Activated CD8-positive, alpha-beta T cell treated with anti-CD3 and anti-CD28 coated beads, Interleukin-2, amount 10 ng/mL, durations not matched to agents 7 days and 5 days (primary cell): ENCODE measurements around the gene AGAP1. TPM values are rescaled to one million over a fixed set of nuclear protein-coding genes. Genes with fewer than 3 reads are reported as not detected.

Experiments used
- ATAC-seq: fragments of 150-1000 bp; cut with Tn5 transposase; one replicate; pipeline ENCODE4 v1.10.0; 2021; ENCODE audit warnings: moderate library complexity
- CTCF ChIA-PET: fragments of 350-600 bp; sonication (Branson Sonifier 250); formaldehyde crosslinking; loops from one replicate; lab custom pipeline; 2021; ENCODE audit warnings: antibody characterized with exemption; lab: Charles Lee
- POLR2A ChIA-PET: fragments of 350-600 bp; sonication (Branson Sonifier 250); formaldehyde crosslinking; loops from one replicate; lab custom pipeline; 2021; ENCODE audit warnings: antibody characterized with exemption; lab: Charles Lee
- DNase-seq: peaks from one replicate; pipeline ENCODE4 v3.0.0-alpha.2; 2020
- H3K27ac Mint-ChIP-seq: one replicate; pipeline ENCODE4 v1.8.0; 2021; ENCODE audit warnings: mild to moderate bottlenecking, mixed read lengths
- H3K27me3 Mint-ChIP-seq: one replicate; pipeline ENCODE4 v1.8.0; 2021; ENCODE audit warnings: low read depth, mixed read lengths
- H3K36me3 Mint-ChIP-seq: one replicate; pipeline ENCODE4 v1.8.0; 2021; ENCODE audit warnings: low read depth, mixed read lengths
- H3K4me1 Mint-ChIP-seq: one replicate; pipeline ENCODE4 v1.8.0; 2021; ENCODE audit warnings: low read depth, mixed read lengths
- H3K4me3 Mint-ChIP-seq: one replicate; pipeline ENCODE4 v1.8.0; 2021; ENCODE audit warnings: mild to moderate bottlenecking, mixed read lengths
- H3K9me3 Mint-ChIP-seq: one replicate; pipeline ENCODE4 v1.8.0; 2022; ENCODE audit warnings: mixed read lengths; ENCODE audit not compliant: insufficient read depth
- total RNA-seq, 2 experiments: library from RNA; stranded (reverse); gene quantifications; one replicate each; pipeline ENCODE4 v1.2.3, GENCODE V29; 2021

Gene AGAP1
- total RNA-seq, 2 experiments from 2014 or later = 0.82 to 1.3 TPM

DNA sequence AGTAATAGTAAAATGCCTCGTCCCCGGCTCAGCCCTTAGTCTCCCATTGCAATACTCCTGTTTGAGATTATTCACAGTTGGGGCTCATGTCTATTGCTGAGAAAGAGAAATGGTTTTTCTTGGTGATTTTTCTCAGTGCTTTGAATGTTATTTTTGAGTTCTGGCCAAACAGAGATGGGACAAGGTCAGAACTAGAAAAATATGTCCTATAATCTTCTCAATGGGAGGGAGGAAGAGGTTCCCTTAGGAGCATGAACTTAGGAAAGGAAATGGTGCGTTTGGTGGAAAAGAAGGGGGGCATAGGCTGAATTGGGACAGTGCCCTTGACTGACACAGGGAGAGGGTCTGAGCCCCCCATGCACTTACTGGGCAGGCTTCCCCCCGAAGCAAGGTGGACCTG, 133.8 kb downstream of the AGAP1 start:
- H3K27me3 Mint-ChIP-seq = no peaks in the 10 kb centered on the region
- POLR2A ChIA-PET = no interaction called here
- H3K9me3 Mint-ChIP-seq = no peaks in the 10 kb centered on the region
- H3K36me3 Mint-ChIP-seq = no peaks in the 10 kb centered on the region
- CTCF ChIA-PET = no interaction called here
- H3K4me3 Mint-ChIP-seq = no peak overlapping the region
- no peak overlapping the region for H3K27ac Mint-ChIP-seq
- no peaks in the 10 kb centered on the region for H3K4me1 Mint-ChIP-seq
- ATAC-seq (no peak), DNase-seq (no peak)

DNA sequence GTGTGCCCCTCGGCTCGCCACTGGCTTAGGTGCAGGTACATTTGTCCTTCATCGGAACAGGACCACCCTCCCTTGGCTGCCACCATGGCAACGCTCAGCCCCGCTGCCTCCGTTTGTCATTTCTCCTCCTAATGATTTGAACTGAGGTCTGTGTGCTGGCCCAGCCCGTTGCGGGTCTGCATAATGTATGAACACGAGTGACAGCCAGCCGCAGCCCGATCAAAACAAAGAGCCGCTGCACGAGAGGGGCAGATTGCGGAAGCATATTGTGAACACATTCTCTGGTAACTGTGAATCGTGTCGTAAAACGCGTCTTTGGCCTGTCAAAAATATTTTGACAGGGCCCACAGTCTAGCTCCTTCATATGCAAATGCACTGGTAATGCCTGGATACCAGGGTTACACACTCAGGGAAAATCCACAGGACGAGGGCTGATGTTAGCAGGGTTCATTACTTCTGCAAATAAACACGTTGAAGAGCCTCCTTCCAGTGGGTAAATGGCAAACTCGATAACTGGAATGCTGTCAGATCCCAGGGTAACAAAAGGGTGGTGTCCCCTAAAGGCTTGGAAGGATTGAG, 137.0 kb downstream of the AGAP1 start:
- Mint-ChIP-seq H3K36me3 (no peaks in the 10 kb centered on the region), H3K4me3 (no peak overlapping the region), H3K27ac (no peak overlapping the region), H3K9me3 (no peaks in the 10 kb centered on the region), H3K27me3 (no peaks in the 10 kb centered on the region), H3K4me1 (no peaks in the 10 kb centered on the region)
- ATAC-seq = no peak
- ChIA-PET POLR2A (no interaction called here), CTCF (no interaction called here)
- no peak for DNase-seq

DNA sequence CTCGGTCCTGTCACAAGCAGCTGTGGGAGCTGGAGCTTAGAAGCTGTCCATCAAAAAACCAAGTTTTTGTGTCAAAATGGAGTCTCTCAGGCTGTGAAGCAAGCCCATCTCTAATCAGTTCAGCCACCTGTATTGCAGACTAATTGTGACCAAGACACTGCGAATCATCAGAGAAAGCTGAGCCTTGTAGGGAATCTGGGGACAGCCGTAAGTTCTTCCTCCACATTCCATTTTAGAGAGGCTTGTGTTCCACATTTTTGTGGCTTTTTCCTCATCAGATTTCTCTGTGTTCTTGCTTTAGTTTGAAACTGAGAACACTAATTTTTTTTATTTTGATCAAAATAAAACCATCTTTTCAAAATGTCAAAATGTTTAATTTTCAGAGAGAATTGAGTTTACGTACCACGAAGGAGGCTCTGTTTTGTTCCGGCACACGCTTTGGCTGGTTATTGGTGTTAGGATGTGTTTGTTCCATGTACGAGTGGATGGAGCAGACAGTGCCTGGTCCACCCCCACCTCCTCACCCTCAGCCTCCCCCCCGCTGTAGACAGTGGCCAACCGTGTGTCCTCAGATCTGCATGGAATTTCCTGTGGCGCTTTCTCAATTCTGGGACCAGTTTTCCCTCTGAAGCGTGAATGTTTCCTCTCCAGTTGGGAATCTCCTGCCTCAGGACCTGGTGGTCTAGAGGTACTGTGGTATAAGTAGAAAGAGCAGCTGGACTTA, 140.8 kb downstream of the AGAP1 start:
- POLR2A ChIA-PET = no interaction called here

DNA sequence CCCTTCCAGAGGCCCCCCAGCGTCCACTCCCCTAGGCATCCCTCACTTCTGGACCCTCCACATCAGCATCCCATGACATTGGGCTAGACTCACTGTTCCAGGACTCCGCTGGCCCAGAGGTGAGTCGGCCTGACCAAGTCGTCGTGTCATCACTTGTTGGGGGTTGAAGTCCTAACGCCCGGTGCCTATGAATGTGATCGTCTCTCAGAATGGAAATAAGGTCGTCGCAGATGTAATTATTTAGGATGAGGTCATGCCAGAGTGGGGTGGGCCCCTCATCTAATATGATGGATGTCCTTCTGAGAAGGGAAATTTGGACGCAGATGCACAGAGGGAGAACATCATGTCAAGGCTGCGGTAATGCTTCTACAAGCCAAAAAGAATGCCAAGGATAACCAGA, 142.7 kb downstream of the AGAP1 start:
- POLR2A ChIA-PET = no interaction called here
- no peaks in the 10 kb centered on the region for H3K4me1 Mint-ChIP-seq
- CTCF ChIA-PET = no interaction called here
- ATAC-seq = no peak
- no peak overlapping the region for H3K27ac Mint-ChIP-seq
- no peak for DNase-seq
- H3K9me3 Mint-ChIP-seq = no peaks in the 10 kb centered on the region
- H3K27me3 Mint-ChIP-seq = peaks cover 2% of the 10 kb centered on the region
- H3K4me3 Mint-ChIP-seq = no peak overlapping the region
- no peaks in the 10 kb centered on the region for H3K36me3 Mint-ChIP-seq

More for the DNA sequence above, 140.8 kb downstream of the AGAP1 start:
- Mint-ChIP-seq H3K27ac (no peak overlapping the region), H3K9me3 (no peaks in the 10 kb centered on the region), H3K4me1 (no peaks in the 10 kb centered on the region), H3K4me3 (no peak overlapping the region), H3K27me3 (peaks cover 2% of the 10 kb centered on the region), H3K36me3 (no peaks in the 10 kb centered on the region)
- DNase-seq (no peak), ATAC-seq (no peak)
- CTCF ChIA-PET = no interaction called here

DNA sequence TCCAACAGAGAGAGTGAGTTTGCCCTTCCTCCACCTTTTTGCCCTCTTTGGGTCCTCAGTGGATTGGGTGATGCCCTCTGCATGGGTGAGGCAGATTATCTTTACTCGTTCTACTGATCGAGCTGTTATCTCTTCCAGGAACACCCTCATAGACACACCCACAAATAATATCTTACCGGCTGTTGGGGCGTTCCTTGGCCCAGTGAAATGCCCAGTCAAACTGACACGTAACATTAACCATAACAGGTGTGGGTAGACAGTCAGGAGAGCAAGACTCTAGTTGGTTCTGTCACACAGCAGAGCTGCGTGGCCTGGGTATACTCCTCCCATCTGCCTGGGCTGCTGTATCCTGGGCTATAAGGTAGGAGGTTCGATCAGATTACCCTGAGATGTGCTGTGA, 144.1 kb downstream of the AGAP1 start:
- ATAC-seq (no peak), DNase-seq (no peak)
- CTCF ChIA-PET = interaction anchor here (1.1 kb wide), 1 partner anchor 108 kb away, joined by 3 read pairs; no protein-coding TSS in a partner anchor
- POLR2A ChIA-PET = no interaction called here
- H3K27ac Mint-ChIP-seq = no peak overlapping the region
- no peaks in the 10 kb centered on the region for H3K4me1 Mint-ChIP-seq
- H3K36me3 Mint-ChIP-seq = no peaks in the 10 kb centered on the region
- H3K9me3 Mint-ChIP-seq = no peaks in the 10 kb centered on the region
- H3K27me3 Mint-ChIP-seq = peaks cover 2% of the 10 kb centered on the region
- no peak overlapping the region for H3K4me3 Mint-ChIP-seq

DNA sequence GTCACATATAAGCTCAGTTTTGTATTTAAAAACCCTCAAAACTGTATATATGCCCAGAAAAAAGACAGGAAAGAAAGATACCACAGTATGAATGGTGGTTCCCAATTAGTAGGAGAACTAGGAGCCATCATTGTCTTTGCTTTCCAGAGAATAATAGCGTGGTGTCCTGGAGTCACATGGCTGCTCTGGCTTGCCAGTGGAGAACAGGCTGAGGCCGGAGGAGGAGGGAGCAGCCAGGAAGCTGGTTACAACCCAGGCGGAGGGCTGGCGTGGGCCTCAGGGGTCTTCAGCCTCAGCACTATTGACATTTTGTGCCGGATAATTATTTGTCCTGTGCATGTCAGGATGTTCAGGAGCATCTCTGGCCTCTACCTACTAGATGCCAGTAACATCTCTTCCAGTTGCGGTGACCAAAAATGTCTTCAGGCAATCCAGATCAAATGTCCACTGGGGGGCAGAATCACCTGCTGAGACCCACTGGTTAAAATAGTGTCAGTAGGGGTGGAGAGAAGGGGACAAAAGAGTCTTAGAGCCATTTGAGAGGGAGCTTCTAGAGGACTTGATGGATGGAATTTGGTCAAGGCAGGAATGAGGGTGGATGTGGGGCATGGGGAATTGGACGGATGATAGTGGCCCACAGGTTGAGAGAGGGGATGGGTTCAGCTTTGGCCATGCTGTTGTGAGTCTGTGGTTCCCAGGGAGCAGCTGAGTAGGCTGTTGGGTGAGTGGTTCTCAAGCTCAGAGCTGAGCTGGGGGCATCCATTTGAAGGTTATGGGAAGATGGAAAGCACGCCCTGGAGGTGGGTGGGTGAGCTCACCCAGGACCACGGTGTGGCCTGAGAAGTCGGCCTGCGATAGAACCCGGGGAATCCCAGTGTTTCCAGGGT, 144.9 kb downstream of the AGAP1 start:
- Mint-ChIP-seq H3K36me3 (no peaks in the 10 kb centered on the region), H3K4me1 (no peaks in the 10 kb centered on the region), H3K4me3 (no peak overlapping the region), H3K27ac (no peak overlapping the region), H3K9me3 (no peaks in the 10 kb centered on the region), H3K27me3 (peaks cover 2% of the 10 kb centered on the region)
- POLR2A ChIA-PET = no interaction called here
- ATAC-seq (no peak), DNase-seq (no peak)
- CTCF ChIA-PET = interaction anchor here (1.1 kb wide), 1 partner anchor 108 kb away, joined by 3 read pairs; no protein-coding TSS in a partner anchor

DNA sequence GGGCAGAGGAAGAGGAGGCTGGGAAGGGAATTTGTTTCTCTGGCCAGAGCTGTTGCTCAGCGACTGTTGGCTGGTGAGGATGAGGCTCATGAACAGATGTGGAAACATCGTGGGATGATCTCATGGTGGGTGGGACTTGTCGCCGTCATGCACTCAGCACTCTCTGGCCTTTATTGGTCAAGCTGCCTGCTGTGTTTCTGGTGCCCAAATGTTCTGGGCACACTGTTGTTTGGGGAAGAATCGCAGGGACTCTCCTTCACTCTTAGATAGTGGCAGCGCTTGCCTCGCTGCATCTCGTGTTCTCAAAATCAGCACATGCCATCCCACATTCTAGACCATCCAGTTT, 145.6 kb downstream of the AGAP1 start:
- ATAC-seq (no peak), DNase-seq (no peak)
- Mint-ChIP-seq H3K27me3 (peaks cover 2% of the 10 kb centered on the region), H3K4me3 (no peak overlapping the region), H3K36me3 (no peaks in the 10 kb centered on the region), H3K9me3 (no peaks in the 10 kb centered on the region), H3K27ac (no peak overlapping the region), H3K4me1 (no peaks in the 10 kb centered on the region)
- ChIA-PET POLR2A (no interaction called here), CTCF (no interaction called here)

DNA sequence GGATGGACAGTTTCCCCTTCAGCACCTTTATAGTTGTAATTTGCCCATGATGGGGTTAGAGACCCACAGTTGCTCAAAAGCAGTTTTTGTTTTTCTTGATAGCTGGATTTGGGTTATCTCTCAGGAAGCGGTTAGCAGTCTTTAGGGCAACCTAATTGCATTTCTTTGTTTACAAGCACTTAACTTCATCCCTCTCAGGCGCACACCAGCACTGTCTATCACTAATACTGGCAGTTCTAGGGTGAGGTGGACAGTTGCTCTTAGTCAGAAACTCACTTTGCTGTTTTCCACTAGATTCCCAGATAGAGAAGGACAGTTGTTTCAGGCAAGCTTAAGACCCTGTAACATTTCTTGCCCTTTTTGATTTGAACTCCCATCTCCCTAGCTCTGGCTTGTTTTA, 146.0 kb downstream of the AGAP1 start:
- H3K36me3 Mint-ChIP-seq = no peaks in the 10 kb centered on the region
- CTCF ChIA-PET = no interaction called here
- no peaks in the 10 kb centered on the region for H3K9me3 Mint-ChIP-seq
- POLR2A ChIA-PET = no interaction called here
- H3K27ac Mint-ChIP-seq = no peak overlapping the region
- no peak for DNase-seq
- H3K27me3 Mint-ChIP-seq = peaks cover 2% of the 10 kb centered on the region
- H3K4me3 Mint-ChIP-seq = no peak overlapping the region
- no peak for ATAC-seq
- H3K4me1 Mint-ChIP-seq = no peaks in the 10 kb centered on the region

DNA sequence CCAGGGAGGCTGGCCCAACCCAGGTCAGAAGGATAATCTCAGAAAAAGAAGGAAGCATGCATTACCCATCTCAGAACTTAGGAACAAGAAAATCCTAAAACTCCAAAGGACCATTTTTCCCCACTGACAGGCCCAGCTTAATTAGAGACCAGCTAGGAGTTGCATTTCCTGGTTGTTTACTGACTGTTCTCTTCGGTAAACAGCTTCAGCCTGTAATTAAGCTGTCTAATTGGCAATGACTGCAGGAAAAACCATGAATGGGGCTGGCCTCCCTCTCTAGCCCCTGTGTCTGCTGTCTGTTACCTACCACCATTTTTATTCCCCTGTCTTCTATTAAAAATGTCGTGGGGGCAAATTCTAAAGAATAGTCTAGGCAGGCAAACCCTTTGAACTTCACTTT, 146.5 kb downstream of the AGAP1 start:
- POLR2A ChIA-PET = no interaction called here
- H3K36me3 Mint-ChIP-seq = no peaks in the 10 kb centered on the region
- CTCF ChIA-PET = no interaction called here
- DNase-seq (no peak), ATAC-seq (no peak)
- H3K9me3 Mint-ChIP-seq = no peaks in the 10 kb centered on the region
- no peak overlapping the region for H3K4me3 Mint-ChIP-seq
- no peaks in the 10 kb centered on the region for H3K4me1 Mint-ChIP-seq
- peaks cover 2% of the 10 kb centered on the region for H3K27me3 Mint-ChIP-seq
- no peak overlapping the region for H3K27ac Mint-ChIP-seq

DNA sequence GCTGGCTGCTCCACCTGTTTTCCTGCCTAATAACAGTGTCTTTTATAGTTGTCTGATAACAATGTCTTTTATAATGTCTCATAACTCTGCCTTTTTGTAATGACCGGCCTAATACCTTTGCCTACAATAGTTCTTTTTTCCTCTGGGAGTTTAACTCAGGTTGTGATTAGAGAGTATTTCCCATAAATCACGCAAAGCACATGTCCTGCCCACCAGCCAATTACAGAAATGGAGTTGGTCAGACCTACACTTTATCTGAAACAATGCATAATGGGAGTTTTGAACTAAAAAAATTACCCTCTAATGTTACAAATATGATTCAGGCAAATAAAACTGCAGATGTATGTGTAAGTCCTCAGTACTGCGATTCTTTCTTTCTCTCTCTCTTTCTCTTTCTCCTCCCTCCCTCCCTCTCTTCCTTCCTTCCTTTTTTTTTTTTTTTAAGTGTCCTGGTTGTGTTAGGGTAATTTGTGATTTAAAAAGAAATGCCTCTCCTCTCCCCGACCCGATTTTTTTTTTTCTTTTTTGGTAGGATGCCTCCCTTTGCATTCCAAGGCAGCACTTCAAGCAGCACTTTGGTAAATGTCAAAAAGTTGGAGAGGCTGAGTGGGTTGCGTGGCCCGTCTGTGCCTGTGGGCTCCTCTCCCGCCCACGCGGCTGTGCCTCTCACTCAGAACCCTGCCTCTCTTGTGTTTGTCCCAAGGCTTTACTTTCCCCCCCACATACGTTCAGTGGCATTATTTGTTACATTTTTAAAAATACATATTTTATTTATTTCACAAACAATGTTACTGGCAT, 147.3 kb downstream of the AGAP1 start:
- H3K27me3 Mint-ChIP-seq = peaks cover 2% of the 10 kb centered on the region
- no peaks in the 10 kb centered on the region for H3K36me3 Mint-ChIP-seq
- H3K9me3 Mint-ChIP-seq = no peaks in the 10 kb centered on the region
- H3K27ac Mint-ChIP-seq = no peak overlapping the region
- H3K4me3 Mint-ChIP-seq = no peak overlapping the region
- H3K4me1 Mint-ChIP-seq = no peaks in the 10 kb centered on the region
- DNase-seq (no peak), ATAC-seq (no peak)
- CTCF ChIA-PET = no interaction called here
- POLR2A ChIA-PET = no interaction called here

DNA sequence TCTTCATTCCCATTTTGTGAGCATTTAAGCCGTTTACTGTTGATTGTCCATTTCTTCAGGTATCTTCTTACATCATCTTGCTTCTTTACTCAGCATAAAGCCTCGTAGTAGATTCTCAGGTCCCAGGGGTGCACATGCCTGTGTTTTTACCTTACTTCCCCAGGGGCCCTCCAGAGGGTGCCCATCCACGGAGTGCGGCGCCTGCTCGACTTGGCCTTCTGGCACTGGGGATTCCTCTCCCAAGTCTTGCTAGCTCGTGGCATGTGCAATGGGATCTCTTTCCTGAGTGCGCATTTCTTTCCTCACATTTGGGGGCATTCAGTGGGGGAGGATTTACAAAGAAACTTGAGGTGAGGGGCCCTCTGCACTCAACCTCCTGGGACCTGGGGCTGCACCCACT, 148.1 kb downstream of the AGAP1 start:
- H3K4me1 Mint-ChIP-seq = no peaks in the 10 kb centered on the region
- no peak overlapping the region for H3K4me3 Mint-ChIP-seq
- ChIA-PET POLR2A (no interaction called here), CTCF (no interaction called here)
- ATAC-seq = no peak
- no peaks in the 10 kb centered on the region for H3K36me3 Mint-ChIP-seq
- H3K27me3 Mint-ChIP-seq = peaks cover 2% of the 10 kb centered on the region
- no peak for DNase-seq
- no peak overlapping the region for H3K27ac Mint-ChIP-seq
- H3K9me3 Mint-ChIP-seq = no peaks in the 10 kb centered on the region
